Skeletal muscle cell (primary cell): ENCODE results near the gene CBX8.

Source experiments
- DNase-seq: peaks from one replicate; pipeline ENCODE4 v3.0.0-alpha.2; 2010; ENCODE audit warnings: low read depth
- H3K4me3 ChIP-seq: 2 replicates; pipeline ENCODE4 v1.5.1; 2011; ENCODE audit warnings: low read depth, mild to moderate bottlenecking, control low read depth, low read length, moderate library complexity

CBX8 gene

GRCh38 chr17:79797492-79798298 is 818 bp upstream of the CBX8 start:
- DNase-seq, result no peak
- peak overlapping the region; percentile 52 for H3K4me3 ChIP-seq

DNA sequence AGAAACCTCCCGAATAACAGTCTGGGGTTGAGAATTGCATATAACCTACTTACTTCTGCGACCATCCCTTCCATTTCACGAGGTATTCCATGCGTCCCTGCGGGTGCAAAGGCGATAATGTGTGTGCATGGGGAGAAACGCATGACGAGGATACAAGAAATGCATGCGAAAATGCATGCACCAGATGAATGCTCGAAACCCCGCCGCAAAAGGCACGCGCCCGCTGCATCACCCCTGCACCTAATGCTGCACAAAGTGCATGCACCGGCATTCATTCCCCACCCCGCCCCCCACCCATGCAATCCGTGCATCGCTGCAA is 474 bp downstream of the CBX8 start:
- DNase-seq, result no peak
- H3K4me3 ChIP-seq, result peak overlapping the region; percentile 74

GRCh38 chr17:79795795-79796443 is 958 bp downstream of the CBX8 start:
- H3K4me3 ChIP-seq, result peak overlapping the region; percentile 74
- no peak for DNase-seq

DNA sequence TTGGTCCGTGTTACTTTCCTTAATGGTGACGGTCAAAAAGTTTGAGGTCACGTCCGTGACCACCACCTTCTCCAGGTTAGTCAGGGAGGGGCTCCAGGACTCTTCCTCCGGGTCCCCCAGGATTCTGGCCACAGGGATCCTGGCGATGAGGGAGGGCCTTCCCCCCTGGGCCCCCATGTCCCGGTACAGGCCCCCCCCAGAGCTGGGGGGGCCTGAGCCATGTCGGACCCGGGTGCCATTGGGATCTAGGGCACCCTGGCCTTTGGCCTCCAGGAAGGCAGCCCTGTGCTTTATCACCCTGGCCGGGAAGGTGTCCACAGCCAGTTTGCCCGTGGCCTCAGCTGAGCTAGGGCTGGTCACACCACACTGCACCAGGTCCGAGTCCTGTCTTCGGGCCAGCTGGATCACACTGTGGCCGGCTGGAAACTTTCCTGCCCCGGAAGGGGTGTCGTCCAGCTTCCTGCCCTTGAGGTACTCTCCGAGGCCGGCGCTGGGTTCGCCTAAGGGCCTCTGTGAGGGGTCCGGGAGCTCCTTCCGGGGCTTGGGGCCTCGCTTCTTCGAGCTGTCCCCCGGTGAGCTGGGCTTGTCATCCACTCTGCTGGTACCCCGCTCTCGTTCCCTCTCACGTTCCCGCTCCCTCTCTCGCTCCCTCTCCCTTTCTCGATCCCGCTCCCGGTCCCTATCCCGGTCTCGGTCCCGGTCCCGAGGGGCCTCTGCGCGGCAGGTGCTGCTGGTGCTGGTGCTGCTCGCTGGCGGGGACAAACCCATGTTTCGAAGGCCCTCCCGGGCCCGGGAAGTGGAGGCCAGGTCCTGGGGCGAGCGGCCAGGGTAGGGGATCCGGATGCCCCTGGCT is 2.0 kb downstream of the CBX8 start:
- DNase-seq, result no peak
- H3K4me3 ChIP-seq, result no peak overlapping the region

- no peak for DNase-seq
- H3K4me3 ChIP-seq, result no peak overlapping the region
Observed at GRCh38 chr17:79793924-79794304, 3.0 kb downstream of the CBX8 start.

- DNase-seq, result no peak
- peak overlapping the region; percentile 42 for H3K4me3 ChIP-seq
Observed at GRCh38 chr17:79792984-79793923, 3.6 kb downstream of the CBX8 start.

DNA sequence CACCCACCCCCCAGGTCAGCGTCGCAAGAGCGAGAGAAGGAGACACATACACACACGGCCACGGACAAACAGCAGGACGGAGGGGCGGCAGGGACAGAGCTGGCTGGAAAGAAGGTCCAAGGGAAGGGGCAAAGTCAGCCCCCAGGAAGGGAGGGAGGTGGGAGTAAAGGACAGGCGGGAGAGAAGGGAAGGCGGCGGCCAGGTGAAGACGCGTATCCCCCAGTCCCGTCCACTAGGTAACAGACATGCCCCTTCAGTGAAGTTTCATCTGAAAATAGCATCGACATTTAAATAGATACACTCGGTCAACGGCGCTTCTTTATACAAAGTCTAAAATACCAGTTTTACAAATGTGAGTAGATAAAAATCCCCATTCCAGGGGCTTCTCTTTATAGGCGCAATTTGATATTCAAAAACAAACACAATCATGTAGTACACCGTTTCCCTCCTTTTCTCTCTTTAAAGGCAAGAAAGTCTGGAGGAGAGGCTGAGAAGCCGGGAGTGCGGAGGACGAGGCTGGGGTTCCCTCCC is 4.5 kb downstream of the CBX8 start:
- no peak overlapping the region for H3K4me3 ChIP-seq
- no peak for DNase-seq

GRCh38 chr17:79791735-79792161 is 5.1 kb downstream of the CBX8 start:
- no peak overlapping the region for H3K4me3 ChIP-seq
- no peak for DNase-seq

GRCh38 chr17:79790805-79791734 is 5.8 kb downstream of the CBX8 start:
- H3K4me3 ChIP-seq, result no peak overlapping the region
- no peak for DNase-seq

DNA sequence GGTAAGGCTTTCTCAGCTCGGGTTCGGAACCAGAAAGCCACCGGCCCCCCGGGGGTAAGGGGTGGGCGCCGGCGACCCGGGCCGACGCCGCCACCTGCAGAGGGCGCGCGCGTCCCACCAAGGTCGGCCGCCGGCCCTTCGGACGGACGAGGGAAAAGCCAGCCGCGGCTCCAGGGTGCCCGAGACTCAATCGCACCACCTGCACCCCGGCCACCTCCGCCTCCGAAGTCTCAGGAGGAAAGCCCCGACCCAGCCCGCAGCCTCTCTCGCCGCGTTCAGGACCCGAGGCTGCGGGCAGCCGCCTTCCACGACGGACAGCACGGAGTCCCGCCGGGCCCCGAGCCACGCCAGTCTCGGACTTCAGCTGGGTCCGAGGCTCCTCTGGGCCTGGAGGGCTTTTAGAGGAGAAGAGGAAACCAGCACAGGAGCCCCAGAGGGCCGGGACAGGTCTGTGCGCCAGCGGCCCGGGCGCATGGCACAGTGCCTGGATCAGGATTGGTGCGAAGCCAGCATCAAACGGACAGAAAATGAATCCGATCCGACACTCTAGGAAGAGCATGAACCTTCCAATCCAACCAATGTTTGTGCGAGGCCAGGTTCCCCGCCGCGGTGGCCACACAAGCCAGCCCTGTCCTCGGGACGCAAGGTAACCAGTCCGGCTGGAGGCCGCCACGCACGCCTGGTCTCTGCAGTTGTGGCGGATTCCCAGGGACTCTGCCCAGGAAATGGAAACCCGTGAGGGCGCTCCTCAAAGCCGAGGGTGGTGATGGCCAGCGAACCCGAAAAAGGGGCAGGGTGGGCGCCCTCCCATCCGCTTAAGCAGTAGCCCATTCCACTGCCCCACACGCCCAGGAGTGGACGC is 6.7 kb downstream of the CBX8 start:
- DNase-seq, result no peak
- no peak overlapping the region for H3K4me3 ChIP-seq

DNA sequence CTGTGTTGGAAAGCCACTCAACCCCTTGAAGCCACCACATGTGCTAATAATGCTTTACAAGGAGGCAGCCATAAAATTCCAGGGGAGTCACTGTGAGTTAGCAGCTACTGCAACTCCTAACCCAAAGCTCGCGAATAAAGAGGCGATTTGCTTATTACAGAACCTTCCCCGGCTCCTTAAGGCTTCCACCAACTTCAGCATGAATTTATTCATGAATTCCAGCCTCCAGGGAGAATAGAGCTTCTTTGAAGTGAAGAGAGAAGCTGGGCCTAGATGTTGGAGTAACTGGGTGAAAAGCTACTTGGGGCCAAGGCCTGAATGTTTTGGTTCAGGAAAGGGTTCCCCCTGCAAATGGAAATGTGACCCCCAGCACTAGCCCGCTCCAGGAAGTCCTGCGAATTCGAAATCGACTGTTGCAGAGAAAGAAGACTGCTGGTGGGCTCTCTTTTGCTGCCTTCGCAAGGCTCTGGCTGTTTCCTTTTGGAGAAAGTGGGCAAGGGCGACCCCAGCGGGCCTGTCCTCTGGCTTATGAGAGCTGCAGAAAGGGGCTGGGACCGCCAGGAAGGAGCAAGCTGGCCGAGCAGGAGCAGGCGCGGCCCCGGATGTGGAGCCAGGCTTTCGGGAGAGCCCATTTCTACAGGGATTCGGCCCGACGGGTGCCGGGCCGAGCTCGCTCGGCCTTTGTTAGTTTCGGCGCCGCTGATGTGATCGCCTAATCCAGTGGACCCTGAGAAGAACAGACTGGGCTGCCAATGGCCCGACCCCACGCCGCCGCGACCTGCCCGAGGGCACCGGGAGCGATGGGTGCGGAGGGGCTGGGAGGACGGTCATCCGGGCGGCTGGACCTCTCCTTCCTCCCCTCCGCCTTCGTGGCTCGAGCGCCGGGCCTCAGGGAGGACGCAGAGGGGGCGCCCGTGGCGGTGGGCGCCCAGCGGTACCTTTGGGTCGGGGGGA is 7.6 kb downstream of the CBX8 start:
- no peak overlapping the region for H3K4me3 ChIP-seq
- no peak for DNase-seq

DNA sequence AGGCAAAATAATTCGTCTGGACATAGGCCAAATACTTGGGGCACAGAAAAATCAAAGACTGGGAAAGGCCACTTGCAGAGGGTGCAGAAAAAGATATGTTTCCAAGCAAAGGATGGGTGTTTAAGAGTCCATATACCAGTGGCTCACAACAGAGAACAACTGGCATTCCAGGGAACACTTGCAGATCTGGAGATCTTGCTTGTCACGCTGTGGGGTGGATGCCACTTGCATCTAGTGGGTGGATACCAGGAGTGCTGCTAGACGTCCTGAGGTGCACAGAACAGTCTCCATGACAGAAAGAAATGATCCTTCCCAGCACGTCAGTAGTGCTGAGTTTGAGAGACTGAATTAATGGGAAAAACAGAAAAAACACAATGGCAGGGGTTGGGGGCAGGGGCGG is 8.4 kb downstream of the CBX8 start:
- DNase-seq, result no peak
- H3K4me3 ChIP-seq, result no peak overlapping the region

DNA sequence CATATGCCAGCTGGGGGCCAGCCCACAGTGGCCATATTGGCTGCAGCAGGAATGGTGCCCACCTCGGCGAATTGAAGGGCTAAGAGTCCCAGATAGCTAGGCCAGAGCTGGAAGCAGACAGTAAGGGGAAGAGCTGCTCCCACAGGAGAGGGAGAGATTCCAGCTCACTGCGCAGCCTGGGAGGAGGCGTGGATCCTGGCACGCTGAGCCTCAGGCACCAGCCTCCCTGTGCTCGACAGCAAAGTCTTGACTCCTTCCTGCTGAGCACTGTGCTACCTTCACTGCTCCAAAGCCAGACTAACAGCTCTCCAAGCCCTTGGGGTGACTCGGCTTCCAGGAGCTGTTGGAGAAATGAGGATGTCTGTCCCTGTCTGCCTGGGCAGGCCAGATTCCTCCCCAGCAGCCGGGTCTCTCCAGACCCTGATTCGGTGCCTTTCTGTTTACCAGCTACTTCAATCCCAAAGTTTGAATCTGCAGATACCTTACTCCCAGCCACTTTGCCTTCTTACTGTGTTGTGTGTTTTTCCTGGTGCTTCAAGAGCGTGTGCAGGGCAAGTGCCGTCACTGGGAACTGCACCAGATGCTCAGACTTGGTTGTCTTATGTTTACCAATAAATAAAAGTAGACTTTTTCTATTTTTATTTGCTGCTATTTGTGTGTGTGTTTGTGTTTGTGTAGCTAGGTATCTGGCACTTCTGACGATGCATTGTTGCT is 9.8 kb downstream of the CBX8 start:
- H3K4me3 ChIP-seq, result no peak overlapping the region
- no peak for DNase-seq

- no peak for DNase-seq
Observed at GRCh38 chr17:79785900-79786810, 10.7 kb downstream of the CBX8 start.

More at GRCh38 chr17:79785900-79786810, 10.7 kb downstream of the CBX8 start:
- H3K4me3 ChIP-seq, result no peak overlapping the region
